HG03460 (cell line): ENCODE data around the gene RNF212B.
"Not testable (repeated sequence)": the region's sequence is repeated elsewhere in the genome, so short reads cannot be mapped to it uniquely, and the experiment has no call there.

Source experiments
- ATAC-seq: cut with Tn5 transposase; IDR thresholded peaks from one replicate; pipeline ENCODE4 v1.9.1; 2021; ENCODE audit not compliant: unreplicated experiment

RNF212B gene

DNA sequence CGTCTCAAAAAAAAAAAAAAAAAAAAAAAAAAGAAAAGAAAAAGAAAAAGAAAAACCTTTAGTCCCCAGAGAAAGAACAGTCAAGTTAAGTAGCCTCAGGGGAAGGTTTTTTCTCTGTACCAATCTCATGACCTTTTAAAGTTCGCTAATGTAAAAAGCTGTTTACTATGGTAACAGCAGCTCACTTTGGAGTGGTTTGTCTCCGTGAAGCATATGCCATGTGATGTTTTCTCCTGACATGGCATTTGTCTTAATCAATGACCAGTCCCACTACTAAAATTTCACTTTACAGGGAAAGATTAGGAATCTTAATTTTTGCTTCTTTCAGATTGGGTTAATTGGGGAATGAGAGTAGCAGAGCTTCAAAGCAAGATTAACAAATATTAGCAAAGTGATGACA is 4.3 kb downstream of the RNF212B start:
- ATAC-seq, result no peak

DNA sequence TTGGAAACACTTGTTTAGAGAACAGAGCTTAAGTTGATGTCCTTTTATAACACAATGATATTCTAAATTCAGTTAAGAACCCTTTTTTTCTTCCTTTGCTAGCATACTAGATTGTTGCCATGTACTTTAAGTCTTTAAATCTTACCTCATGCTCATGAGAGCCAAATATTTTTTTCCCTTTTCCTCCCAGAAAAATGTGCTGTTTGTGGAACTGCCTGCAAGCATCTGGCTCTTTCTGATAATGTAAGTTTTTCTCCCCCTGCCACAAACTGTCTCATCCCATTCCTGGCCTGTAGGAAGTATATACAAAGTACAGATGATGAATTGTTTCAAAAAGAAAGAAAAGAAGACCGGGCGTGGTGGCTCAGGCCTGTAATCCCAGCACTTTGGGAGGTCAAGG is 5.3 kb downstream of the RNF212B start:
- ATAC-seq, result no peak

DNA sequence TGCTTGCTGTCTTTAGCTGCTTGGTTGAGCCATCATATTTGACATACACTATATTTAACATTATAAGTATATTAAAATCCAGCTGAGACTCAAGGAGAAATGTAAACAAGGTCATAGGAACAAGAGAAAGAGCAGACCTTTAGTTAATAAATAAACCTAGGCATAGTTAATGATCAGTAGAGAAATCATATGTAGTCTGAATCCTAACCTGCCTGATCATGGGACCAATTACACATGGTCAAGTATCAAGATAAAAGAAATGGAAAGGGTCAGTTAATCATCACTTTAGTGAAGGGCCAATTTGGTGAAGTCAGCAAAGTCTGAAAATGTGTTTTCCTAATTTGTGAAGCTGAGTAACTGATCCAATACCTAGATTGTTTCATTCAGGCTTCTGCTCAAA is 7.5 kb downstream of the RNF212B start:
- no peak for ATAC-seq

DNA sequence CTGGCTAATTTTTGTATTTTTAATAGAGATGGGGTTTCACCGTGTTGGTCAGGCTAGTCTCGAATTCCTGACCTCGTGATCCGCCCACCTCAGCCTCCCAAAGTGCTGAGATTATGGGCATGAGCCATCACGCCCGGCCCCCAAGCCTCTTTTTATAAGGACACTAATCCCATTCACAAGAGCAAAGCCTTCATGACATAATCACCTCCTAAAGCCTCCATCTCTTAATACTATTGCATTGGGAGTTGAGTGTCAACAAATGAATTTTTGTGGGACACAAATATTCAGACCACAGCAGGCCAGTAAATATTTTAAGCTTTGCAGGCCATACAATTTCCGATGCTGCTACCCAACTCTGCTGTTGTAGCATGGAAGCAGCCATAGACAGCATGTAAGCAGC is 10.9 kb downstream of the RNF212B start:
- no peak for ATAC-seq

DNA sequence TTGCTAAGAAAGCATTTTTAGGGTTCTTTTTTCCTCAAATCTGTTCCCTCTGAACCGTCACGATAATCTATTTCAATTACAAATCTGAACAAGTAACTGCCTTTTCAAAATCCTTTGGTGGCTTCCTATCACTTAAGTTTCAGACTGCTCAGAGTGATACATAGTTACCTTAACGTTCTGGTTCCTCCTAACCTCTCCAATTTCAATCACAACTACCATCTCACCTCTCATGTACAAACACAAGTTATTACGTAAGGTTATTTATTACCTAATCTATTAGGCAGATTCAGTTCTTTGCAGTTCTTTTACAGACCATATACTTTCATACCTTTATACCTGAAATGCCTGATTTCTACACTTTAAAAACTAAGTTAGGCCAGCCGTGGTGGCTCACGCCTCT is 12.1 kb downstream of the RNF212B start:
- no peak for ATAC-seq

DNA sequence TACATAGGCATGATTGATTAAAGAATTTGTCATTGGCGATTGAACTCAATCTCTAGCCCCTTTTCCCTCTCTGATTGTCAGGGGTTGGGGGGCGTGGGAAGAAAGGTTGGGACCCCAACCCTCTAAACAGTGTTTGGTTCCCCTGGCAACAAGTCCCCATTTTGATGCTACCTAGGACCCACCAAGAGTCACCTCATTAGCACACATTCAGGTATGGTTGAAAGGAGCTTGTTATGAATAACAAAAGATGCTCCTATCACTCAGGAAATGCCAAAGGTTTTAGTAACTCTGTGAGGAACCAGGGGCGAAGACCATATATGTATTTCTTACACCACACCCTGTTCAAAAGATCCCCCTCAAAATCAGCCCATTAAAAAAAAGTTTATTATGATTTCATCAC is 14.3 kb downstream of the RNF212B start:
- ATAC-seq, result no peak

DNA sequence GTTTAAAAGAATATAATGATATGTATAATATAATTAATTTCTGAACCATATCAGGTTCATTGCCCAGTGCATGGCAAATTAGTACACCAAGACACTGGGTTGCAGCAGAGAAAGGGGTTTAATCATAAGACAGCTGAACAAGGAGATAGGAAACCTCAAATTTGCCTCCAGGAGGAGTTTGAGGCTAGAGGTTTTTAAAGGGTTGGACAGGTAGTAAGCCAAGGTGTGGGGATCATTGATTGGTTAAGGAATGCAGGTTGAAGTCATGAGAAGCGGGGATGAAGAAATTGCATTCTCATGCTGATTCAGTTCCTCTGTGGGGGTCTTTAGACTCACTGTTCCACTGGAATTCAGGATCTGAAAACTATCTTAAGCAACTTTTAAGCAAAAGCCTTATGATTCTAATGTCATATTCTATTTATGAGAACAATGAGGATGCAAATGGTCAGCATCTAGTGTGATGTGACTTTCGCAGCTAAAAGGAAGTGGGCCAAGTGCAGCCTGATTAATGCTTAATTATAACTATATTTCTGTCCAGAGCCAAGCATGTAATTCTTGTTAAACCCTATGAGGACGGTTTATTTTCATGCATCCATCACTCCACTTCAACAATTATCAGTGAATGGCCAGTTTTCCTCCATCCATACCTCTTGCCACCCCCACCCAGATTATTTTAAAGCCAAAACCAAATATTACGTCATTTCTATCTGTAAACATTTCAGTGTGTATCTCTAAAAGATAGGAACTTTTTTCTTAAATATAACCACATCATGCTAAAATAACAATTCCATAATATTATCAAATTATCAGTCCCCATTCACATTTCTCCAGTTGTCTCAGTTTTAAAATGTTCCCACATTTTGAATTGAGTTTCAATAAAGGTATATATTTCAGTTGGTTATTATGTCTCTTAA is 14.9 kb downstream of the RNF212B start:
- no peak for ATAC-seq

DNA sequence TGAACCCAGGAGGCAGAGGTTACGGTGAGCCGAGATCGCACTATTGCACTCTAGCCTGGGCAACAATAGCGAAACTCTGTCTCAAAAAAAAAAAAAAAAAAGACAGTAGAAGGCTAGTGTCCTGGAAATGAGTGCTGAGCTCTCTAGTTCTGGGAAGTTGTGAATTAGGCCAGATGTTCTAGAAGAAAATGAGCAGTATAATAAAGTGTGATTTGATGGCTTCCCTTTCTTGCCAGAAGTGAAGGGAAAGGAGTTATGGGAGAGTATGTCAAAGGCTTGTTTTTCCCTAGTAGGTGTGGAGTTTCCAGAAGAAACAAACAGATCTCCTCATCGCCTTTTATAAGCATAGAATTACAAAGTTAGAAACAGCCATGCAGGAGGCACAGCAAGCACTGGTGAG is 20.5 kb downstream of the RNF212B start:
- ATAC-seq, result no peak

DNA sequence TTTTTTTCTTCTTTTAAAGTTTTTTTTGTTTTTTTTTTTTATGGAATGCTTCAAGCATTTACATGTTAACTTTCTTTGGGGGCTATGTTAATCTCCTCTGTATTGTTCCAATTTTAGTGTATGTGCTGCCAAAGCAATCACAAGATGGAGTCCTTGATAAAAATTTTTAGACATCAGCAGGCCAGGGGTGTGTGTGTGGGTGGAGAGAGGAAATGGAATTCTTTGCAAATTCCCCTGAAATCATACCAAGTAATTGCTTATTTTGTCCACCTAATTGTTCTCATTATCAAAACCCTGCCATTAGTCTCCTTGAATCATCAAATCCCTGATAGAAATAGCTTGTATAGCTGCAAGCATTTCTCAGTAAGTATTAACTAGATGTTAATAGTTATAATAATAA is 21.7 kb downstream of the RNF212B start:
- no peak for ATAC-seq

DNA sequence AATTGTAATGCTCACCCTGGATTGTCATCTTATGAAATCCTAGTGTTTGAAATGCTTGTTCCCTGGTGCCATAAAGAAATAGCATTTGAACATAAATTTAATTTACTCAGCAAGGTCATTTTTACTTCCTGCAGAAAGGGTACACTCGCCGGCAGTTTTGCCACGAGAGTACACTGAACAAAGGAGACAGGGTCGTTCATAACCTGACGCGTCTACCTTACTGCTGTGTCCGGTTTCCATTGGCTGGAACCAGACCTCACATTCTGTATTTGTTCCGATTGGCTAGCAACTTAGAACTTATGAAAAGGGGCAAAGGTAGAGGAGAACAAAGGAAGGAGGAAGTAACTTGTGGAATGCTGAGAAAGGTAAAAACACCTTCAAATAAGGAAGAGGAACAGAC is 23.1 kb downstream of the RNF212B start:
- not testable (repeated sequence) for ATAC-seq

DNA sequence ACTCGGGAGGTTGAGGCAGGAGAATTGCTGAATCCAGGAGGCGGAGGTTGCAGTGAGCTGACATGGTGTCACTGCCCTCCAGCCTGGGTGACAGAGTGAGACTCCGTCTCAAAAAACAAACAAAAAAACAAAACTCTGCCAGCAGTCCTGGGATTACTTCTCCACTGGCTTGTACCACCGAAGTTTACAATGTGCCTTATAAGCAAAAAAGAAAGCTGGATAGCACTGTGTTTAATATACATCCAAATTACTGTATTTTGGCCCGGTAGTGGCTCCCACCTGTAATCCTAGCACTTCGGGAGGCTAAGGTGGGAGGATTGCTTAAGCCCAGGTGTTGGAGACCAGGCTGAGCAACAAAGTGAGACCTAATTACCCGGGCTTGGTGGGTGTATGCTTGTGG is 31.5 kb downstream of the RNF212B start:
- no peak for ATAC-seq

DNA sequence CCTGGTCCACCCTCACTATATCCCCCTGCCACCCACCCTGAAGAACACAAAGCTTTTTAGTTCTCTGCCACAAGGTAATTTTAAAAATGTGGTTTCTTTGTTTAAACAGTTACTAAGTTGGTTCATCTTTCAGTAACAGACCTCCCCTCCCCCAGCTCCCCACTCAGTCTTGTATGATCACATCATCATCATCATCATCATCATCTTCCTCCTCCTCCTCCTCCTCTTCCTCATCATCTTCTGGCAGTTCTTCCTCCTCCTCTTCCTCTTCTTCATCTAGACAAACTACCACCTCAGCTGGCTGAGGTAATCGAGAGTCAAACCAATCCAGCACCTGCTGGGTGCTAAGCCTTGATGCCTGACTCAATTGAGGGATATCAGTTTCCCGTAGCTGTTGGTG is 37.7 kb downstream of the RNF212B start:
- ATAC-seq, result no peak

DNA sequence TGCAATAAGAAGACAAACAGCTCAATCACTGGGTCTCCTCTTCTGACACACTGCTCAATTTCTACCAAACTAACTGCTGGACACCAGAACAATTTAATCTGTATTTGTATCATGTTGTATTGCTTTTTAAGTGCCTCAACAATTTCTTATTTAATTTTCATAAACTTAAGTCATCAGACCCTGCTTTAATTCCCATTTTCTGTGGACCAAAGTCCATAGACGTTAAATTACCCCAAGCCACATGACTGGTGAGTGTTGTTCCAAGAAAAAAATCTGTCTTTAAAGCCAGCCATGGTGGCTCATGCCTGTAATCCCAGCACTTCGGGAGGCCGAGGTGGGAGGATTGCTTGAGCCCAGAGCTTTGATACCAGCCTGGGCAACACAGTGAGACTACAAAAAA is 39.5 kb downstream of the RNF212B start:
- ATAC-seq, result no peak

DNA sequence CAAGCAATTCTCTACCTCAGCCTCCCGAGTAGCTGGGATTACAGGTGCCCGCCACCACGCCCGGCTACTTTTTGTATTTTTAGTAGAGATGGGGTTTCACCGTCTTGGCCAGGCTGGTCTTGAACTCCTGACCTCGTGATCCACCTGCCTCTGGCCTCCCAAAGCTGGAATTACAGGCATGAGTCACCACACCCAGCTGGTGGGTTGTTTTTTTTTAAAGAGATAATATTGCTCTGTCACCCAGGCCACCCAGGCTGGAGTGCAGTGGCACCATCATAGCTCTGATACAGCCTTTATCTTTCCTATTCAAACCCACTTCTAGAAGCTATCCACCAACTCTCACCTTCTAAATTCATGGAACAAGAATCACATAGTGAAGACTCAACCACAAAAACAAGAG is 40.2 kb downstream of the RNF212B start:
- ATAC-seq, result not testable (repeated sequence)

DNA sequence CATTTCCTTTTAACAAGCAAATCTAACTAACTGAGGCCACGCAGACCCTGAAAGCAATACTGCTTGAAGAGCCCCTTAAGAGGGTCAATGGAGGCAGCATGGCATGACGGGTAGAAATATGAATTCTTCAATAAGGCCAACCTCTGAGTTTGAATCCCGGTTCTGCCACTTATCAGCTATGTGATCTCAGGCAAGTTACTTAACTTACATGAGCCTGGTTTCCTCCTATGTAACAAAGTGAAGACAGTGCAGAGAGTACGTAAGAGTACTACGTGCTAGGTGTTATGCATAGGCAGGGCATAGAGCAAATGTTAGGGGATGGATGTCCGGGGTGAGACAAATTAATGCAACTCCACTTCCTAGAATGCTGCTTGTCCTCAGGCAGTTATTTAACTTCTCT is 43.5 kb downstream of the RNF212B start:
- ATAC-seq, result no peak

DNA sequence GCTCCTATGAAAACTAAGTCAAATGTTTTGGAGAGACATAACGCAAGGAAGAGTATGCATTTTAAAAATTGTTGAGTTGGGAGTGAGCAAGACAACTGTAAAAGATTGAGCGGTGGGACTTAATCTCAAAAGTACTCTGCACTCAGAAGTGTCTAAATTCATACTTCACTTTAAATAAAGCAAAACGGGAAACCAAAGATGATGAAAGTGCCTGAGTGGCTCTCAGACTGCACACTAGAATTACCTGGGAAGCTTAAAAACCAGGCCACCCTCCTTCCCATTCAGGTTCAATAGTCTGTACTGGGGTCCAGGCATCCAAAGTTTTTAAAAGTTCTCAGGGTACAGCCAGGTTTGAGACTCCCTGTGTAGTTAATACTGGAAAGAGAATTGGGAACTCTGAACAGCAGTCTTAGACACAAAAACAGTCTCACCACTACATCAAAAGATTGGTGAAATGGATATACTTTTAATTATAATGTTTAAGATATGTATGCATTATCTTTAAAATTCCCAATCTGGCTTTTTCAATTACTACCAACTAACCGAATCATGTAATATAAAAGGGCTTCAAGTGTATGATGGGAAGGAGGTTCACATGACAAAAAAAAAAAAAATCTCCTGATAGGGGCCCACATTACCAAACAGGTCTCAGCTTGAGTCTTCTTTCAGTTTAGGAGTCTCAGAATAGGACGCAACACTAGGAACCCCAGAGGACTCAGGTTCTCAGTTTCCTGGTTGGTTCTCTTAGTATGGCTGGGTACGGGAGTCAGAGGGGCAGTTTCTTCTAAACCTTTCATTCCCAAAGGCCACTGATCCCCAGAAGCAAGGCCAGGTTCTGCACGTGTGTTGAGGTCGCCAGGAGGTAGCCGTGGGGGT is 47.2 kb downstream of the RNF212B start:
- no peak for ATAC-seq

DNA sequence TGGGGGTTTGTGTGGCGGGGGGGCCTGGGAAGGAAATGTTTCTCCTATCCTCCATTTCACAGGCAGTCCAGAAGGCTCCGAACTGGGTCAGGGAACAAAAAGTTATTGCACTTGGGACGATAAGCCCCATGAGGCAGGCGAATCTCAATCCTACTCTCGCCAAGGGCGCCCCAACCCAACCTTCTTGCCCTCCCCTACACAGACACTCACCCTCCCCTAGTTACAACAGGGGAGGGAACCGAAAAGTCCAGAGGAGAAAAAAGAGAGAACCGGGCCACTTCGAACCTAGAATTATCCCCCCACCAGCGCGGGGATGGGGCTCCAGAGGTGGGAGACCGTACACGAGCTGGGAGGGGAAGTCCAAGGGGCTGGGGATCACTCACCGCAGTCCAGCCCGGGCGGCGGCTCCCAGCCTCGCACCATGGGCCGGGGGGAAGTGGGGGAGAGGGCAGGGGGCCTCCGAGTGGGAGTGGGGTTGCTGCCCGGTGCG is 47.8 kb downstream of the RNF212B start:
- peak; percentile 20 for ATAC-seq

DNA sequence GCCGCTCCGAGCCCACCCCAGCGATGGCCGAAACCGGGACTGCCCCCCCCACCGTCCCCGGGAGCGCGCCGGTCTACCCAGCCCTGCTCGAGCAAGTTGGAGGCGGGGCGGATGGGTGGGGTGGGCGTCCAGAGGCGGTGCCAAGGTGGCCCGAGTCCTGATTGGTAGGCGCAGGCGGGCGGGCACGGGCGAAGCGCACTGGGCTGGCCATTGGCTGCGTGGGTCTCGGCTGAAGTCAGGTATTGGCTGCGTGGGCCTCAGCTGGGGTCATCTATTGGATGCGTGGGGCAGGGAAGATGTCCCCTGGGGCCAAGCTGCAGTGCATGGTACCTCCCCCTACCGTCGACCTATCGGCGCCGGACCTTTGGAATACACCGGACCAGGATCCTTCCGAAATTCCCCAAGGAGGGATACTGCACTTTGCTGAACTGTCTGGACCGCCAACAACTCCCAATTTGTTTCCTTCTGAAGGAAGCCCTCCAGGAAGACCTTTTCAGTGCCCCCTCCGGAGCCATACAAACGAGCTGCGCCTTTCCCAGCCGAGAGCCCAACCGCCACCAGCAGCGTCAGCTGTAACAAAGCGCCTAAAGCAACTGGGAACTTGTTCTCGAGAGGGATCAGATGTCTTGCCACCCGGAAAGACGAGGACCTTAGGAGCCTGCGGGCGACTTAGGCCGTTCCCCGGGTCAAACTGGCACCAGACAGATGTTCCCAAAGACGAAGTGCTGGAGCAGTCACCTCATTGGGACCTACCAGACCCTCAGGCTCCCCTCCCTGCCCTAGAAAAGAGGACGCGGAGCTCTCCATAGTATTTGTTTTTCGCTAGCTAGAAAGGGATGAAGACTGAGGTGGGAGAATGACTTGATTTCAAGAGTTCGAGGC is 48.5 kb downstream of the RNF212B start, which contains the start of gene HOMEZ:
HOMEZ (minus strand) TSS at position 113 of the 882 bp plus-strand sequence. CDS start 180 bp downstream, outside the sequence.
- peak; percentile 96 for ATAC-seq

DNA sequence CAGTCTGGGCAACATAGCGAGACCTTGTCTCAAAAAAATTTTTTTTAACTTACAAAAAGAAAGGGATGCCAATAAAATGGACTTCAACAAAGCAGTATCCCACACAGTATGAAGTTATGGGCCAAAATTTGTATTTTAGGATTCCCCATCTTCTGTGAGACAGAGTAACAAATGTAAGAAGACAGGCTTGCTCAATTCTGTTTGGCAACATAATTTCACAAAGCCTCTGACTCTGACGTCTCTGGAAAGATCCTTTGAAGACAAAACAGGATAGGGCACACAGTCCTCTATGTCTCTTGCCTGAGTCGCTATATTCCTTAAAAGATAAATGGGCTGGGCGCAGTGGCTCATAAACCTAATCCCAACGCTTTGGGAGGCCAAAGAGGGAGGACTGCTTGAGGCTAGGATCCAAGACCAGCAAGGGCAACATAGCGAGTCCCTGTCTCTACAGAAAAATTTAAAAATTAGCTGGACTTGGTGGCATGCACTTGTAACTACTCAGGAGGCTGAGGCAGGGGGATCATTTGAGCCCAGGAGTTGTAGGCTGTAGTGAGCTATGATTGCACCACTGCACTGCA is 49.3 kb downstream of the RNF212B start:
- no peak for ATAC-seq
